K562 (cell line): ENCODE data around the gene ADARB2. TPM values are rescaled to one million over a fixed set of nuclear protein-coding genes. Genes with fewer than 3 reads are reported as not detected.

Experiments used
- ATAC-seq: fragments of 200-7000 bp; cut with Tn5 transposase; 3 replicates; pipeline ENCODE4 v1.9.1; 2020; ENCODE audit warnings: moderate library complexity
- BruUV-seq: library from RNA; stranded (reverse); fragments of 400-500 nt; replicated peaks from 2 replicates; lab custom pipeline; 2021; lab: Mats Ljungman, UMichigan
- CTCF ChIA-PET: fragments of 300-600 bp; formaldehyde crosslinking; extraction: SDS; loops from one replicate; lab custom pipeline; 2021; ENCODE audit warnings: low intra/inter-chr PET ratio; lab: Yijun Ruan, JAX
- POLR2A ChIA-PET: fragments of 300-600, 350-650 bp; sonication (Branson Sonifier 250); formaldehyde crosslinking; extraction: SDS; loops from one replicate; lab custom pipeline; 2021; ENCODE audit warnings: antibody characterized with exemption, inconsistent platforms; lab: Yijun Ruan, JAX
- DNase-seq, 4 experiments: peaks; one replicate each; pipeline versions ENCODE4 v3.0.0 to v3.0.0-alpha.2; 2011 to 2018; ENCODE audit warnings: low spot score in 3 of 4, mixed read lengths in 3 of 4; ENCODE audit errors: extremely low read depth in 1 of 4
- FAIRE-seq: peaks from 2 replicates; lab custom pipeline; 2011; peaks lifted over from hg19 to GRCh38; lab: Jason Lieb, UNC
- H2AFZ ChIP-seq: 2 replicates; pipeline ENCODE4 v1.6.0; 2011; ENCODE audit warnings: low read depth, low read length, control low read depth, inconsistent platforms
- H3K27ac ChIP-seq: fragments of 200-600 bp; 3 replicates; pipeline ENCODE4 v1.8.0; 2011; ENCODE audit warnings: low read depth, mild to moderate bottlenecking, control low read depth, inconsistent platforms, low read length, moderate library complexity, mixed read lengths; ENCODE audit errors: extremely low read depth
- H3K27me3 ChIP-seq, 2 experiments: fragments of 300-600 bp in 1 of 2; 2 replicates in 1 of 2; 3 replicates in 1 of 2; pipeline versions ENCODE4 v1.6.0 to v1.8.0; 2011; ENCODE audit warnings: inconsistent platforms in 2 of 2, low read length in 2 of 2, mild to moderate bottlenecking in 1 of 2, mixed read lengths in 1 of 2, moderate library complexity in 1 of 2; ENCODE audit not compliant: control insufficient read depth in 2 of 2, insufficient read depth in 2 of 2
- H3K36me3 ChIP-seq: fragments of 300-600 bp; 3 replicates; pipeline ENCODE4 v1.8.0; 2011; ENCODE audit warnings: mild to moderate bottlenecking, low read length, inconsistent platforms; ENCODE audit not compliant: control insufficient read depth, insufficient read depth
- H3K4me1 ChIP-seq, 2 experiments: fragments of 200-600 bp in 1 of 2; replicated peaks in 1 of 2; 2 replicates in 1 of 2; 3 replicates in 1 of 2; pipeline versions ENCODE4 v1.5.1 to v1.8.0; 2011; ENCODE audit warnings: inconsistent platforms in 2 of 2, low read length in 2 of 2, mild to moderate bottlenecking in 1 of 2, mixed read lengths in 1 of 2, moderate library complexity in 1 of 2; ENCODE audit not compliant: control insufficient read depth in 2 of 2, insufficient read depth in 2 of 2
- H3K4me2 ChIP-seq: 2 replicates; pipeline ENCODE4 v1.6.1; 2011; ENCODE audit warnings: low read length, control low read depth, inconsistent platforms, mixed read lengths; ENCODE audit not compliant: insufficient read depth
- H3K4me3 ChIP-seq: fragments of 200-600 bp; sonication (generic), shearing (Covaris generic); 2 replicates; pipeline ENCODE4 v1.5.1; 2016; ENCODE audit warnings: control low read depth, inconsistent platforms
- H3K79me2 ChIP-seq: fragments of 200-600 bp; 3 replicates; pipeline ENCODE4 v1.8.0; 2011; ENCODE audit warnings: low read length, inconsistent platforms; ENCODE audit not compliant: control insufficient read depth, insufficient read depth
- H3K9ac ChIP-seq, 2 experiments: 2 replicates each; pipeline versions ENCODE4 v1.6.0 to v1.6.1; 2011; ENCODE audit warnings: low read depth in 2 of 2, low read length in 2 of 2, control low read depth in 1 of 2, inconsistent platforms in 1 of 2, mild to moderate bottlenecking in 1 of 2, mixed read lengths in 1 of 2; ENCODE audit not compliant: insufficient read depth in 1 of 2
- H3K9me1 ChIP-seq: one replicate; pipeline ENCODE4 v1.6.0; 2011; ENCODE audit warnings: inconsistent platforms, mild to moderate bottlenecking, low read length, moderate library complexity; ENCODE audit not compliant: control insufficient read depth, insufficient read depth
- H3K9me3 ChIP-seq: replicated peaks from 2 replicates; pipeline ENCODE4 v1.5.1; 2011; ENCODE audit warnings: low read depth, low read length, inconsistent platforms; ENCODE audit not compliant: control insufficient read depth, insufficient read depth
- H4K20me1 ChIP-seq: replicated peaks from 2 replicates; pipeline ENCODE4 v1.6.1; 2011; ENCODE audit warnings: low read length, inconsistent platforms, mixed read lengths; ENCODE audit not compliant: control insufficient read depth, insufficient read depth
- BMI1 ChIP-seq: fragments of 150-350 bp; IDR thresholded peaks from 2 replicates; pipeline ENCODE4 v1.6.1; 2014; ENCODE audit warnings: low read length
- BRF1 ChIP-seq: IDR thresholded peaks from 3 replicates; pipeline ENCODE4 v1.6.1; 2011; ENCODE audit warnings: borderline replicate concordance, mild to moderate bottlenecking; ENCODE audit not compliant: insufficient read length; ENCODE audit errors: extremely low read depth
- C11orf30 ChIP-seq: fragments of 450-650 bp; IDR thresholded peaks from 2 replicates; pipeline ENCODE4 v1.6.1; 2016; ENCODE audit warnings: low read depth, mild to moderate bottlenecking
- CSDE1 ChIP-seq, 2 experiments: fragments of 450-650 bp; IDR thresholded peaks; 2 replicates each; pipeline ENCODE4 v1.6.1; 2016; ENCODE audit warnings: mild to moderate bottlenecking in 1 of 2
- FOXK2 ChIP-seq, 2 experiments: fragments of 450-650 bp; IDR thresholded peaks in 1 of 2; conservative IDR thresholded peaks in 1 of 2; 2 replicates each; pipeline ENCODE4 v1.6.1; 2016; ENCODE audit warnings: low read depth in 2 of 2, mild to moderate bottlenecking in 1 of 2
- GABPA ChIP-seq: fragments of 200-800 bp; sonication (Bioruptor generic); conservative IDR thresholded peaks from 2 replicates; pipeline ENCODE4 v1.6.1; 2016; ENCODE audit warnings: low read depth, missing genetic modification characterization, missing compliant biosample characterization
- HMGXB4 ChIP-seq: sonication (generic); formaldehyde crosslinking; IDR thresholded peaks from 2 replicates; pipeline ENCODE4 v1.8.1; 2023; ENCODE audit warnings: mild to moderate bottlenecking, missing genetic modification reagents
- MAFF ChIP-seq: IDR thresholded peaks from 2 replicates; pipeline ENCODE4 v1.6.1; 2012; ENCODE audit warnings: low read length, improper control_type of control experiment
- POLR2G ChIP-seq: fragments of 200-400 bp; formaldehyde crosslinking; IDR thresholded peaks from 2 replicates; pipeline ENCODE4 v1.6.1; 2017; ENCODE audit warnings: low read depth, mild to moderate bottlenecking, antibody characterized with exemption, low read length, moderate library complexity
- ZBTB49 ChIP-seq: sonication (generic); formaldehyde crosslinking; IDR thresholded peaks from 2 replicates; pipeline ENCODE4 v1.8.0; 2022; ENCODE audit warnings: missing genetic modification reagents, mild to moderate bottlenecking, borderline replicate concordance
- ZNF316 ChIP-seq: fragments of 450-650 bp; IDR thresholded peaks from 2 replicates; pipeline ENCODE4 v1.6.1; 2016
- WGBS: fragments of 100-300 bp; shearing (Covaris generic); methylation state at CpG from one replicate; pipeline ENCODE4 v1.1.6; 2016; ENCODE audit warnings: low coverage, mixed read lengths; ENCODE audit not compliant: insufficient coverage; ENCODE audit errors: missing lambda C conversion rate; 5-methylcytosine and 5-hydroxymethylcytosine counted together
- in situ Hi-C: fragments of 300-500 bp; cut with MboI; formaldehyde crosslinking; loops from 4 replicates; pipeline ENCODE4 v1.15.0; 2018; ENCODE audit warnings: inconsistent platforms, mixed read lengths
- intact Hi-C: fragments of 100-400 bp; cut with micrococcal nuclease; formaldehyde crosslinking; loops from 2 replicates; pipeline ENCODE4 v1.14.2; 2022
- polyA plus RNA-seq, 8 experiments: library from polyadenylated mRNA; depleted of rRNA in 4 of 8; stranded (reverse) in 5 of 8; unstranded in 3 of 8; fragments of >200 nt; fragmentation: Nextera tagmentation in 2 of 8; fragmentation: Illumina TruSeq in 1 of 8; extraction: Ambion mirVana in 2 of 8; extraction: Trizol in 1 of 8; gene quantifications; 2 replicates each; pipeline versions ENCODE4 v1.2.1 to v1.2.3, GENCODE V29; 2011 to 2014; ENCODE audit warnings: inconsistent platforms in 1 of 8, missing spikeins in 1 of 8
- total RNA-seq, 7 experiments: library from RNA; depleted of rRNA in 6 of 7; stranded (reverse); fragments of >200 nt in 6 of 7; fragmentation: Illumina TruSeq in 2 of 7; extraction: Trizol in 2 of 7; gene quantifications; 2 replicates each; pipeline versions ENCODE4 v1.2.1 to v1.2.3, GENCODE V29; 2011 to 2021; ENCODE audit warnings: low replicate concordance in 1 of 7

The ADARB2 gene
- total and polyA plus RNA-seq, 9 of the 15 experiments (the other 6 are each of a cell fraction or from before 2014, with no cell fraction given): not detected

GRCh38 chr10:1170867-1171180 is 566.5 kb downstream of the ADARB2 start (continued):
- TF ChIP-seq ZBTB49 (CRISPR knock-in tag) (no peak), HMGXB4 (CRISPR knock-in tag) (no peak), CSDE1 (IDR thresholded peaks at IDR 0.05) (no peak), FOXK2 (conservative IDR thresholded peaks at IDR 0.05 in 1 of 2, IDR thresholded peaks at IDR 0.05 in 1 of 2; ENCODE audit: low read depth in 2 of 2) (no peak)
- TF ChIP-seq, all 486 proteins: peak for 0

- Histone ChIP-seq H3K27ac (no peak overlapping the region), H3K9ac (no peak overlapping the region), H3K36me3 (no peaks in the 10 kb centered on the region), H4K20me1 (peaks cover 31% of the 10 kb centered on the region), H3K79me2 (no peaks in the 10 kb centered on the region), H3K4me2 (no peak overlapping the region), H3K4me1 (peaks cover 0 to 10% of the 10 kb centered on the region in 2 experiments; a peak in 1 of 5 replicates), H3K27me3 (peaks cover 39 to 66% of the 10 kb centered on the region in 2 experiments), H2AFZ (no peak overlapping the region), H3K9me1 (peaks cover 6% of the 10 kb centered on the region), H3K4me3 (no peak overlapping the region), H3K9me3 (no peaks in the 10 kb centered on the region)
- WGBS: 9% methylated on average over 22 of the region's 22 CpGs
- intact Hi-C loops (no loop called here), in situ Hi-C loops (no loop called here)
- BruUV-seq: no TSS peak
- DNase-seq (no peak), FAIRE-seq (no peak), ATAC-seq (no peak)
- TF ChIP-seq BRF1 (no peak), BMI1 (no peak), GABPA (tag) (no peak), ZNF316 (peak; percentile 47; the same call in 1 of the 2 replicates), C11orf30 (peak; percentile 41), MAFF (0 out of 2 replicates have a peak, but pooled peaks have one; percentile 11), POLR2G (0 out of 2 replicates have a peak, but pooled peaks have one; percentile 15)
- CTCF ChIA-PET: no interaction called here
- POLR2A ChIA-PET: interaction anchor here (0.7 to 1.6 kb wide), 3 partner anchors 10 to 1377 kb away, joined by 3 to 4 read pairs (median 4); no protein-coding TSS in a partner anchor
Observed at GRCh38 chr10:1169981-1170866, 567.1 kb downstream of the ADARB2 start.
